Kidney (tissue), 14 donors: Measurements from ENCODE around the gene TMEM213. TPM values are rescaled to one million over a fixed set of nuclear protein-coding genes. Genes with fewer than 3 reads are reported as not detected.

ENCODE experiments used
- DNase-seq, 5 donors: peaks; one replicate each; pipeline ENCODE4 v3.0.0-alpha.2; 2013 to 2020
- FAIRE-seq: peaks from 2 replicates; lab custom pipeline; 2012; peaks lifted over from hg19 to GRCh38; lab: Jason Lieb, UNC
- H3K27ac ChIP-seq, 2 donors: one replicate each; pipeline ENCODE4 v1.7.0; 2013; ENCODE audit warnings: low read depth in 2 of 2, low read length in 2 of 2, inconsistent platforms in 1 of 2
- H3K27me3 ChIP-seq: one replicate; pipeline ENCODE4 v1.7.1; 2013; ENCODE audit warnings: low read length, inconsistent platforms; ENCODE audit not compliant: control insufficient read depth, insufficient read depth
- H3K36me3 ChIP-seq, 3 donors: one replicate each; pipeline versions ENCODE4 v1.7.0 to v1.7.1; 2013; ENCODE audit warnings: low read length in 3 of 3, control low read depth in 1 of 3, inconsistent platforms in 1 of 3; ENCODE audit not compliant: insufficient read depth in 3 of 3, control insufficient read depth in 2 of 3
- H3K4me1 ChIP-seq, 3 donors: one replicate each; pipeline versions ENCODE4 v1.7.0 to v1.7.1; 2013; ENCODE audit warnings: low read length in 3 of 3, inconsistent platforms in 1 of 3, low read depth in 1 of 3; ENCODE audit not compliant: control insufficient read depth in 2 of 3, insufficient read depth in 2 of 3
- H3K4me3 ChIP-seq, 3 donors: one replicate each; pipeline versions ENCODE4 v1.7.0 to v1.8.1; 2013; ENCODE audit warnings: low read length in 3 of 3, control low read depth in 1 of 3, inconsistent platforms in 1 of 3
- H3K9ac ChIP-seq, 3 donors: one replicate each; pipeline versions ENCODE4 v1.7.0 to v1.7.1; 2013; ENCODE audit warnings: low read length in 3 of 3, control low read depth in 1 of 3, inconsistent platforms in 1 of 3
- H3K9me3 ChIP-seq, 3 donors: one replicate each; pipeline versions ENCODE4 v1.7.0 to v1.7.1; 2013; ENCODE audit warnings: low read length in 3 of 3, control low read depth in 1 of 3, inconsistent platforms in 1 of 3; ENCODE audit not compliant: control insufficient read depth in 2 of 3, insufficient read depth in 1 of 3
- CTCF ChIP-seq: IDR thresholded peaks from 3 replicates; pipeline ENCODE4 v1.5.1; 2012; ENCODE audit warnings: mild to moderate bottlenecking, moderate library complexity, borderline replicate concordance; ENCODE audit not compliant: insufficient read depth; ENCODE audit errors: extremely low read depth
- intact Hi-C: fragments of 100-400 bp; cut with DNase I; formaldehyde crosslinking; loops from one replicate; pipeline ENCODE4 v1.11.1; 2022
- polyA plus RNA-seq: library from polyadenylated mRNA; stranded (reverse); fragments of 350-450 nt; fragmentation: Illumina TruSeq; extraction: RNeasy Lipid Tissue Mini Kit (QIAGEN cat#74804); gene quantifications from one replicate; pipeline ENCODE4 v1.2.3, GENCODE V29; 2014; ENCODE audit warnings: low read depth, low replicate concordance; ENCODE audit not compliant: insufficient read depth
- total RNA-seq: library from RNA; stranded (reverse); fragmentation: NEBNext Ultra II Directional; extraction: Animal tissue kit (Norgen Biotek cat#: 25700); gene quantifications from one replicate; pipeline ENCODE4 v1.2.1, GENCODE V29; 2021
- donor health status: control.
- donor health status: control.
- donor health status: control.
- donor health status: control.
- donor health status: control.
- donor health status: DM: yes; HTN: yes; CAD: no.
- donor health status: Normal renal cell carcinoma (clear cell type).

Gene TMEM213
- total and polyA plus RNA-seq, 2 donors from 2014 or later, result 30.2 to 96.9 TPM

GRCh38 chr7:138867744-138868143 lies 70.0 kb downstream of the TMEM213 start:
- H3K27me3 ChIP-seq, result no peaks in the 10 kb centered on the region
- no peak overlapping the region for H3K27ac ChIP-seq
- H3K4me1 ChIP-seq, result no peaks in the 10 kb centered on the region
- no peak for TF ChIP-seq CTCF
- H3K36me3 ChIP-seq, result peaks cover 0 to 10% (median 6%) of the 10 kb centered on the region in 3 donors
- intact Hi-C loops, result no loop called here
- no peak overlapping the region for H3K4me3 ChIP-seq
- H3K9ac ChIP-seq, result no peak overlapping the region
- no peak for FAIRE-seq
- DNase-seq, result no peak
- no peaks in the 10 kb centered on the region for H3K9me3 ChIP-seq

GRCh38 chr7:138868711-138869110 lies 70.9 kb downstream of the TMEM213 start:
- no peaks in the 10 kb centered on the region for H3K4me1 ChIP-seq
- H3K9me3 ChIP-seq, result no peaks in the 10 kb centered on the region
- H3K27ac ChIP-seq, result no peak overlapping the region
- no peaks in the 10 kb centered on the region for H3K27me3 ChIP-seq
- H3K4me3 ChIP-seq, result no peak overlapping the region
- FAIRE-seq (no peak), DNase-seq (no peak)
- intact Hi-C loops, result no loop called here
- H3K9ac ChIP-seq, result no peak overlapping the region
- H3K36me3 ChIP-seq, result peaks cover 0 to 10% (median 6%) of the 10 kb centered on the region in 3 donors
- TF ChIP-seq CTCF, result no peak

- TF ChIP-seq CTCF, result no peak
- H3K4me1 ChIP-seq, result no peaks in the 10 kb centered on the region
- H3K27me3 ChIP-seq, result no peaks in the 10 kb centered on the region
- FAIRE-seq, result no peak
- H3K9me3 ChIP-seq, result no peaks in the 10 kb centered on the region
- H3K36me3 ChIP-seq, result peaks cover 0 to 10% (median 6%) of the 10 kb centered on the region in 3 donors
- no peak for DNase-seq
- H3K9ac ChIP-seq, result no peak overlapping the region
- H3K27ac ChIP-seq, result no peak overlapping the region
- no peak overlapping the region for H3K4me3 ChIP-seq
- intact Hi-C loops, result no loop called here
These were observed 71.6 kb downstream of the TMEM213 start for GRCh38 chr7:138869353-138869752.
